HG02588 (cell line): ENCODE results near the gene MAT2B.
"Not testable (repeated sequence)": the region's sequence is repeated elsewhere in the genome, so short reads cannot be mapped to it uniquely, and the experiment has no call there.

Source experiments
- ATAC-seq: cut with Tn5 transposase; IDR thresholded peaks from one replicate; pipeline ENCODE4 v1.9.1; 2021; ENCODE audit warnings: mild to moderate bottlenecking, moderate library complexity; ENCODE audit not compliant: unreplicated experiment

MAT2B gene

DNA sequence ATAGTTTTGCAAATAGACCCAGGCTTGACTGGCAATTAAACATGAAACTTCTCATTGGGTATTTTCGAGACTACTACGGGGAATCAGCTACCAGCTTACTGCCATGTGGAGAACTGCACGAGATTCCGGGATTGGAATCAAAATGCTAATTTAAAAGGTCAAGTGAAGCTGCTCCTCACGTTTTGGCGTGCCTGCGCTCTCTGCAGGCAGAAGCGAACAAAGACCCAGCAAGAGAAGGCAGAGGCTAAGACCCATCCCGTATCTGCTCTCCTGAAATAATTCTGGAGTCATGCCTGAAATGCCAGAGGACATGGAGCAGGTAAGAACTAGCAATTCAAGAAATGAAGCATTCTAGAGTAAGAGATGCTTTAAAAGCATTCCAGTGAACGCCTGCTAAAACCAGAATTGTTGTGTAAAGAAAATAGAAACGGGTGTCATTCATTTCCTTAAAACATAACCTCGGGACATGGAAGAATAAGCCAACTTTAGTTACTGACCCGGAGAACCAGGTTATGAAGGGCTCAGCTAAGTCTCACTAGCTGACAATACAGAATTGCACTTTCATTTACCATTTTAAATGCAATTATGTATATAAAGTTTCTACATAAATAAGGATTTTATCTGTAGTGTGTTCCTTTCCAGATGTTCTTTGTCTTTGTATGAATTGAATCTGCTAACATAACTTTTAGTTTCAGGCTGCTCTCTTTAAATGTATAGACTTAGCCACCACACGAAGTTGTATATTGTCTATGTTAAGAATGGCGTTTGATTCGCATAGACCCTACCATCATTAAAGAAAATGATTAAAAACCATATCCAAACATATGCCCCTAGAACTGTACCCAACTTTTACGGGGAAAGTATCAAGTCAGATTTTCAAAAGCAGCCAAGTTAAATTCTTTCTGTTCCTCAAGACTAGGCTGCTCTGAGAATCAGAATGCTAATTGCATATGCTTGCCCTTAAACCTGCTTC is 2.0 kb upstream of the MAT2B start:
- no peak for ATAC-seq

DNA sequence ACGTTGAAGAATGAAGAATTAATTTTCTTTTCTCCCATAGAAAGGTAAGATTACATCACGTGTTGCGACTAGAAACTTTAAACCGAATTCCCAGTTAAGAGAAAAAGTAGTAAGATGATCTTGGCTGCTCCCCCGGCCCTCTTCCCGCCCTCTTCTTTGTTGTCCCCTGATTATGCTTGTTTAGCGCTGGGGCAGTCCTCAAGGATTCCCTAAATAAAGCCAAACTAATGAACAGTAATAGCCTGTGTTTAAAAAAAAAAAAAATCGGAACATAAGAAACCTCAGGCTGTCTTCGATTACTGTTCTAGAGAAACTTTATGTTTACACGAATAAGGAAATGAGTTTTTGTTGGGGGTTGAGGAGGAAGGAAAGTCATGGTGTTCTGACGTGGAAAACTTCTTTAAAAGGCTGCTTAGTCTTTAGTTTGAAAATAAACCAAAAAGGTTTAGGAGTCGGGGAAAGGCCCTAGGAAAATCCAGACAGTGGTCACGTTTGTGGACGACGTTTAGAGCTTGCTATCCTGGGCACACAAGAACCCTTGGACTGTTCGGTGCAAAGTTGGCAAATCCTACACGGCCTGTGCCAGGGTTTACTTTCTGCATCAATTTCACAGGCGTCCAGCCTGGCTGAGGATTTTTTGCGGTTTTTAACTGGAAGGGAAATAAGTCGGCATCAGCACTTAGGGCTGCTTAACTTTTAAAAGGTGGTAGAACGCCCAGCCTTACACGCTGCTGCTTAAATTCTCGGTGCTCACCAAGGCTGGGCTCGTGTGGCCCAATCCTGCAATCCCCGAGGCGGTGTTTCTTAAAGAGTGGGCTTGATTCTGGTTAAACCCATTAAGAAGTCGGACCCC is 1.1 kb upstream of the MAT2B start:
- ATAC-seq = no peak

DNA sequence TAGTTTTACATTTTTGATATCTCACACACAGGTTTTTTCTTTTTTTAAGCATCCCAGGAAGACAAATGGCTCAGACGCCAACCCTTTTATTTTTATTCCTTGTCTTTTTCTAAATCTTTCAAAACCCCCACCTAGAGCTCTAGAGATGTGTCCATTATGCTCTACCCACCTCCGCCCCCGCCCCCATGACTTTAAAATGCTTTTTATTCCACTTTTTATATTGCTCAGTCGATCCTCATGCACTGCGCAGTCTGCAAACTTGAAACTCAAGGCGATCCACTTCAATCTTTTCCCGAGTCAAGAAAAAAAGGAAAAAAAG is 411 bp upstream of the MAT2B start:
- no peak for ATAC-seq

DNA sequence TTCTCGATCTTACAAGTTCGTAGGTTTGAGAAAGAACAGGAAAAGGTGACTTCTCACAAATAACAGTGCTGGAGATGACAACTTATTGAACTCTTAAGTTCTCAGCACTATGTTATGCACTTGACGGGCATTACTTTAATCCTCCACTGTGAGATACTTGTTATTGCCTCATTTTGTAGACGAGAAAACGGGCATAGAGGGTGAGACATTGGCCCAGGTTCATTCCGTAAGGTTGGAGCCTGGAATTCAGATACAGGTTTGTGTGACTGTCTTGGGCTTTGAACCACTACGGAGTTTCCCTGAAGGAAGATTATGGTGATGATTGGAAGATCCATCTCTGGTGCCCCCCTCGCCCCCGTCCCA is 657 bp downstream of the MAT2B start:
- ATAC-seq = peak; percentile 16

DNA sequence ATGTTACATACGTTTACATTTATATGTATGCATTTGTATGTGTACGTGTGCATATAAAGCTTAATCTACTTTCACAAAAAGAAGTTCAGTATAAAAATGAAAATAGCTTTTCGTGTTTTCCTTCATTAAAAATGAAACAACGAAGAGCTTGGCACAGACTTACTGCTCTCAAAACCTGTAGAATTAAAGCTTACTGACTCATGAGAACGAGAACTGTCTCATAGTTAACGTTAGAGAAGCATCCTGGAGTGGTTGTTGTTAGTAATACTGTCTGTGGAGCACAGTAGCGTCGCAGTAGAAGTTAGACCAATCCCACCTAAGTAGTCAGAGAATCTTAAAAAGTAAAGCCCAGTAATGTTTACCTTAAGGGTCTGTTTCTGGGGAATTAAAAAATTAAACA is 1.3 kb downstream of the MAT2B start:
- ATAC-seq = no peak

DNA sequence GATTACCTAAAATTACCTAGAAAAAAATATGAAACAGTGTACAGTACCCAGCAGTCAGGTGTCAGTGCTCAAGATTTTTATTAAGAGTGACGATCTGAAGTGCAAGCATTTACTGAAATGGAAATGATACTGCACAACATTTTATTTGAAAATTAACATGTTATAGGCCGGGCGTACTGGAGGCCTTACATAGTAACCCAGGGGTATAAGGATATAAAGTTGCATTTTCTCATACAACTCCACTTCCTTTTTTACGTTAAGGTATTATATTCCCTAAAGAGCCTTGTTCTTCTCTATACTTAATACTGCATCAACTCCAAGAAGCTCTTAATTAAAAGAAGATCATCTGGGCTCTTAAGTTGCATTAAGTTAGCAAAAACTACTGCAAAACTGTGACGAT is 3.3 kb downstream of the MAT2B start:
- no peak for ATAC-seq

DNA sequence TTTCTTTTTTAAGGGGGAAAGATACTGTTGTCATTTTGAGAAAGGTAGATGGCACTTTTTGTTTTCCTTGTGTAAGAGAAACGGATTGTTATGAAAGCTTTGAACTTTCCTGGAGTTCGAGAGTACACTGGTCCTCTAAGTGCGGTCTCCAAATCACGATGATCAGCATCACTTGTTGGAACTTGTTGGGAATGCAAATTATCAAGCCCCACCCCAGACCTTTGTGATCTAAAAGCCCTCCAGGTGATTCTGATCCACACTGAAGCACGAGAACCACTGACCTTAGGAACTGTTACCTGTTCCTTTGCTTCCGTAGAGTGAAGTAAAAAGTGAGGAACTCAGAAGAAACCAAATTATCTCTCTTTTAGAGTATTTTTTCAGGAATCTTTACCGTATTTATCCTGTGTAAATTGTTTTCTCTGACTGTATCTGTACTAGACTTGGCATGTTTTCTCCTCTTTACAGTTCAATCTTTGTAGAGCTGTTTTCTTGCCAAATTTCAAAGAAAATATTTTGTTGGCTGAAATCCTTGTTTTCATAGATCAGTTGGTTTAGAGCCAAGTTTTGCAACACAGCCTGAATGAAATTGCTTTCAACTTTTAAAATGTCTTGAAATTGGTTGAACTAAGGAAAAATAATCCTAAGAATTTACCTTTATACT is 4.0 kb downstream of the MAT2B start:
- no peak for ATAC-seq

DNA sequence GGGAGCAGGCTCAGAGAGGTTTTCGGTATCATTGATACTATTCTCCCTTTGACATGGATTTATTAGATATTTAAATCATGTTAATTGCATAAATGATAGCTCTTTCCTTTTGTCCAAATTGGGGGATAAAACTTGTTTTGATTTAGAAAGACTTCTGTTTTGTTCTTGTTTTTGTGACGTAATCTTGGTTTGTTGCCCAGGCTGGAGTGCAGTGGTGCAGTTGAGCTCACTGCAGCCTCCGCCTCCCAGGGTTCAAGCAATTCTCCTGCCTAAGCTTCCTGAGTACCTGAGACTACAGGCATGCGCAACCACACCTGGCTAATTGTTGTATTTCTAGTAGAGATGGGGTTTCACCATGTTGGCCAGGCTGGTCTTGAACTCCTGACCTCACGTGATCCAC is 7.1 kb downstream of the MAT2B start:
- no peak for ATAC-seq

DNA sequence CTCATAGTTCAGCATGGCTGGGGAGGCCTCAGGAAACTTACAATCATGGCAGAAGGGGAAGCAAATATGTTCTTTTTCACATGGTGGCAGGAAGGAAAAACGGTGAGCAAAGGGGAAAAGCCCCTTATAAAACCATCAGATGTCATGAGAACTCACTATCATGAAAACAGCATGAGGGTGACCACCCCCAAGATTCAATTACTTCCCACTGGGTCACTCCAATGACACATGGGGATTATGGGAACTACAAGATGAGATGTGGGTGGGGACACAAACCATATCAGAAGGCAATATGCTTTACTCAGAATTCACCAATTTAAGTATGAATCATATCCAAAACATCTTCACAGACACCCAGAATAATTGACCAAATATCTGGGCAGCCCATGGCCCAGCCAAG is 19.7 kb downstream of the MAT2B start:
- no peak for ATAC-seq

DNA sequence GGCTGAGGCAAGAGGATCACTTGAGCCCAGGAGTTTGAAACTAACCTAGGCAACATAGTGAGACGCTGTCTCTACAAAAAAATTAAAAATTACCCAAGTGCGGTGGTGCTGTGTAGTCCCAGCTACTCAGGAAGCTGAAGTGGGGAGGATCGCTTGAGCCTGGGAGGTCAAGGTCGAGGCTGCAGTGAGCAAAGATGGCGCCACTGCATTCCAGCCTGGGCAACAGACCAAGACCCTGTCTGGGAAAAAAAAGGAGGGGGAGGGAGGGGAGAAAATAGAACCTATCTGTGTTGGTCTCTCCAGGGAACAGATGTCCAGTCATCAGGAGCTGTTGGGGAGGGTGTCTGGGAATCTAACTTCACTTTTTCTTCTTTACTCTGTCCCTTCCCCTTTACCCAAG is 24.3 kb downstream of the MAT2B start:
- ATAC-seq = no peak

DNA sequence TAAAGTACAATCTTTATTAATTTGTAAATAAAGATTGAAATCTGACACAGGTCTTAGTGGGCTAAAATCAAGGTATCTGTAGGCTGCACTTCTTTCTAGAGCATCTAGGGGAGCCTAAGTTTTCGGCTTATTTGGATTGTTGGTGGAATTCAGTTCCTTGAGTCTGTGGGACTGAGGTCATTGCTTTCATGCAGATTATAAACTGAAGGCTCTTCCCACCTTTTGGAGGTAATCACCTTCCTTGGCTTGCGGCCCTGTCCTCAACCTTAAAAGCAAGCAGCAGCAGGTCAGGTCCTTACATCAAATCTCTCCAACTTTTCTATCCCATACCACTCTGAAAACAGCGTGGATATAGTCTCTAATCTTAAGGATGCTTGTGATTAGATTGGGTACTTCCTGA is 25.9 kb downstream of the MAT2B start:
- no peak for ATAC-seq

DNA sequence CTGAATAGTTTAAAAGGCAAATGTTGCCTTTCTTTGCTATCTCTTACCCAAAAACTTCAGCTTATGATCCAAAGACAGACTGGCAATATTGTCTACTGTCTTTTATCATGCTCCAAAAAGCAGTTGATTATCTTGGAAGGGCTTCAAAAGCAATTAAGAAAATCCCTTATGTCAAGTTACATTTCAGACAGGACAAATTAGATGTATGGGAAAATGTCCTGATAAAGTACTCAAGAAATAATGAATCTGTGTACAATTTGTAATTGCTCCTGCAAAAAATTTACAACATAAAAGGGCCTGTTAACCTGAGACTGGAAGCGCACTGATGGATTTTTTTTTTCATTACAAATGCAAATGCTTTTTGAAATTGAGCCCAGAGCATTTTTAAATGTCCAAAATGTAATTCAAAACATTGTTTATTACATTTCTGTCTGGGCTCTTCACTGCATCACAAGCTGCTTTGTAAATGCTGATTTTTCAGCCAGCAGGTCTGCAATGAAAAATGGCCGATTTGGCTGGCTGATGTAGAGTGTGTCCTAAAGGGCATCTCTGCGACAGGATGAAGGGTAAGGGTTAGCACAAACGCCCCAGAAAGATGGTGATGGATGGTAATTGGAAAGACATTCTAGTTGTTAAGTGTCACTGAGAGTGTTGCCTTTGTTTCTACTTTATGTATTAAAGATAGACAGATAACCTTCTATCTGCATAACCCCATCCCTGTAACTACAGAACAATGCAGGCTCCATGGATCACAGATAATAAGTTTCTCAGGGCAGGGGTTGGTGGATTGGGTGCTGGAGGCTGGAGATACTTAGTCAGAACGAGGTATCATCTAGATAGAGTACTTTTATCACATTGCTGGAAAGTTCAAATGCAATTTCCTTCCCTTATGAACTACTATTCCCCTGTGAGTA is 27.0 kb downstream of the MAT2B start:
- ATAC-seq = no peak

DNA sequence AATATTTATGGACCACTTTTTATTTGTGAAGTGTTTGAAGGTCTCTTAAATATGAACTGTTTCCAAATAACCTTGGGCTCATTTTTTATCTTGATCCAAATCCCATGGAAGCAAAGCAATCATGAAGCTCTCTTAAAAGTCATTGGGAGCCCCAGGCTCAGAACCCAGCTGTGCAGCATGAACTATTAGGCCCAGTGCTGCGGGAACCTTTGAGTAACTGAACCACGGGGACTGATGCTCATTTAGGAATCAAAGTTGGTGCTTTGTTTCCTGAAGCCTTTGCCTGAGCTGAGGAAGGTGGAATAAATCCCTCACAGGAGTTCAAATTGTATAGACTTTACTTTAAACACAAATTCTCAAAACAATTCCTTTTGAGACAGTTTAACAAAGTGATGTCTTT is 27.8 kb downstream of the MAT2B start:
- no peak for ATAC-seq

DNA sequence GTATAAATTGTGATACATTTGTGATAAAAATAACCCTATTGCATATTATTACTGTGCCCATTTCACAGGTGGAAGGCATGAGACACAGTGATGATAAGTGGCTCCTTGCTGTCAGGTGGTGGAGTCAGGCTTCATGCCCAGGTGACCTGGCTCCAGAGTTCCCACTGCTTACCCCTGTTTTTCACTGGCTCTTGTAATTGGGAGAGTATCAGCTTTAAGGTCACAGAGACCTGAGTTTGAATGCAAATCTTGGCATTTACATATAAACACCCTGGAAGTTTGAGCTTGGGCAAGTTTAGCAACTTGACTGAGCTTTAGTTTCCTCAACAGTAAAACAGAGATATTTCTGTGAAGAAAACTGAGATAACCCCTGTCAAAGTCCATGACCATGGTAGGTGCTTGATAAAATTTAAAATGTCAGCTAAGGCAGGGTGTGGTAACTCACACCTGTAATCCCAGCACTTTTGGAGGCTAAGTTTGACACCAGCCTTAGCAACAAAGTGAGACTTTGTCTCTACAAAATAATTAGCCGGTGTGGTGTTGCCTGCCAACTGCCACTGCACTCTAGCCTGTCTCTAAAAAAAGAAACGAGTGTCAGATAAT is 29.2 kb downstream of the MAT2B start:
- no peak for ATAC-seq

DNA sequence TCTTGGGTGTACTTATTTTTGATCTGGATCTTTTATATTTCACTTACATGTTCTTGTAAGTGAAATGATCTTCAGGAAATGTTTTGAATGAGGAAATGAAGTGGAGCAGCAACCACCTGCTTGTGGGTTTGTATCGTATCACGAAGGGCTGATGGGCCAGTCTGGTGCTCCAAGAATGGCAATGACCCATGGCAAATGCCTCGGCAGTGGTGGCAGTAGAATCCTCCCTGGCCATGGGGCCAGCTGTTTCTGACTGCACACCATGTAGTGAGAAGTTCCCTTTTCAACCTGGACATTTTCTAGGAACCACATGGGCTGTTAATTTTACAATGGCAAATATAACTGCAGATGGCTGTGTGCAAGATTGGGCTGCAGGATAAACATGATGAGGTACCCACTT is 29.9 kb downstream of the MAT2B start:
- no peak for ATAC-seq

DNA sequence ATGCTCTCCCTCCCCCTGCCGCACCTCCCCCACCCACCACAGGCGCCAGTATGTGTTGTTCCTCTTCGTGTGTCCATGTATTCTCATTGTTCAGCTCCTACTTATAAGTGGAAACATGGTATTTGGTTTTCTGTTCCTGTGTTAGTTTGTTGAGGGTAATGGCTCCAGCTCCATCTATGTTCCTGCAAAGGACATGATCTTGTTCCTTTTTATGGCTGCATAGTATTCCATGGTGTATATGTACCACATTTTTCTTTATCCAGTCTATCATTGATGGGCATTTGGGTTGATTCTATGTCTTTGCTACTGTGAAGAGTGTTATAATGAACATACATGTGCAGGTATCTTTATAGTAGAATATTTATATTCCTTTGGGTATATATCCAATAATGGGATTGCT is 31.0 kb downstream of the MAT2B start:
- ATAC-seq = not testable (repeated sequence)

DNA sequence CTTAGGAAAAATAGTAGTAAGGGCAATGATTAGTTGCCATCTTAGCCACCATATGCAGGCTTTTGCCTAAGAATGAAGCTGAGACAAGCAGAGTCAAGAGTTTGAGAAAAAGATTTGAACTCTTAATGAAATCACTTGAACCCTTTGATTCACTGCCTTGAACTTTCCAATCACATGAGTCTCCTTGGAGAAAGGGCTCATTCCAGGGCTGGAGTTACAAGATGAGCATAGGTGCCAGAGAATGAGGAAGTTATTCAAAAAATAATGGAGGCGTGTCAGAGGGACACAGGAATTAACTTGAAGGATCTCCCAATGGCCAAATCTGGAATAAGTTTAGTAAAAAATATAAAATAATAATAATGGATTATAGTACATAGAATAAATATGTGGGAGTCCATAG is 35.3 kb downstream of the MAT2B start:
- no peak for ATAC-seq

DNA sequence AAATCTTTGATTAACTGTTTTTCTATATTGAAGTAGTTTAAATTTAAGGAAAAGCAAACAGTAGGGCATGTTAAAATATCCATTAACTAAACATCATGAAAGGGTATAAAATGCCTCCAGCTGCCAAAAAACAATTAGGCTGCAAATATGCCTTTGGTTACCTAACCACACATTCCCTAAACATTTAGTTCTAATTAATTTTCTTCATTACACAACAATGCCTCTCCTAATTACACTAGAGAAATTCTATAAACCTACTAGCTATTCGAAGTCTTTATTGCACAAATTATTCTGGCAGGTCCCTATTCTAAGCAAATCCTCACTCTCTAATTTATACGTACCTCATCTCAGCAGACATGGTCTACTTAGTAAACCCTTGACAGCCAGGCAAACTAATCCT is 37.4 kb downstream of the MAT2B start:
- no peak for ATAC-seq

DNA sequence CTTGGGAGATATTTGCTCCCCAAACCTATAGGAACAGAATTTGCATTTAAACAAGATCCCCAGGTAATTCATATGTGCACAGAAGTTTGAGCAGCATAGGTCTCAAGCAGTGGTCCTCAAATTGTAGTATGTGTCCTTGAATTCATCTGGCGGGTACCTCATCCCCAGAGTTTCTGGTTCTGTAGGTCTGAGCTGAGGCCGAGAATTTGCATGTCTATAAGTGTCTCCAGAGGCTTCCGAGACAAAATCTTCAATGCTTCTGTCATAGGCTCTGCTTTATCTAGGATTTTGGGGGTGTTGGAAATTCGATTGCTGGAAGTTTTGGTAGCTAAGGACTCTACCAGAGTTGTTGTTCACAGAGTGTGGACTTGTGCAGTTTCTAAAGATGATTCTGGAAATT is 38.6 kb downstream of the MAT2B start:
- ATAC-seq = no peak

DNA sequence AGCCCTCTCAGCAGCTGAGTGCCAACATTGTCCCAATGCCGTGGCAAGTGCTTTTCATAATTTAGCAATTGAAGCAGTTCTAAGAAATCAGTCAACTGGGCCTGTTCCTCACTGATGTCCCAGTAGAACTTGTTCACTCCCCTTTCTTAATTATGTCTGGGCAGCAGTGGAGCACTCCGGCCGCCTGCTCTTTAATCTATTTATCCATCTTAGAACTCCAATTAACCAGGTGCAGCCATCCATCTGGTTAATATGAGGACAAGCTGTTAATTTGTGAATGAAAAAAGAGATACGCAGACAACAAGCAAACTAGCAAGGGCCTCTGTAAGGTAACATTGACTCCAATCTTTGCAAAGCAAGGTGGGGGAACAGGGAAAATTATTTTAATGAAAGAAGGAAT is 39.4 kb downstream of the MAT2B start:
- ATAC-seq = no peak
